ENCODE measurements around the gene IL1A. TPM values are rescaled to one million over a fixed set of nuclear protein-coding genes. Genes with fewer than 3 reads are reported as not detected.
A peak's percentile ranks its signal among the peaks of the same experiment; 100 is the strongest.

IL1A gene
- total RNA-seq, 2 donors from 2014 or later, result 0.49 to 2.0 TPM

- no peak for DNase-seq (ENCODE audit: low spot score in 2 of 2)
- Mint-ChIP-seq H3K27ac (peak overlapping the region; percentile 78 to 89), H3K36me3 (peaks cover 5 to 7% of the 10 kb centered on the region in 2 donors), H3K9me3 (peaks cover 13 to 18% of the 10 kb centered on the region in 2 donors)
- ATAC-seq, result peak; percentile 84 to 94
These were observed 19.6 kb upstream of the IL1A start for GRCh38 chr2:112803691-112804521.

- Mint-ChIP-seq H3K36me3 (no peaks in the 10 kb centered on the region), H3K27ac (no peak overlapping the region), H3K9me3 (no peaks in the 10 kb centered on the region)
- no peak for ATAC-seq
- no peak for DNase-seq (ENCODE audit: low spot score in 2 of 2)
These were observed 16.7 kb upstream of the IL1A start for GRCh38 chr2:112800881-112801583.

- Mint-ChIP-seq H3K9me3 (no peaks in the 10 kb centered on the region), H3K27ac (peak overlapping the region in 1 of 2 donors; percentile 14), H3K36me3 (no peaks in the 10 kb centered on the region)
- DNase-seq (ENCODE audit: low spot score in 2 of 2), result no peak
- peak in 1 of 2 donors; percentile 55 for ATAC-seq
These were observed 15.0 kb upstream of the IL1A start for GRCh38 chr2:112798979-112799975.

GRCh38 chr2:112796486-112796885 is 12.2 kb upstream of the IL1A start:
- Mint-ChIP-seq H3K36me3 (no peaks in the 10 kb centered on the region), H3K9me3 (no peaks in the 10 kb centered on the region), H3K27ac (no peak overlapping the region)
- ATAC-seq (no peak), DNase-seq (ENCODE audit: low spot score in 2 of 2) (no peak)

- H3K27ac Mint-ChIP-seq, result no peak overlapping the region
- H3K36me3 Mint-ChIP-seq, result no peaks in the 10 kb centered on the region
- no peaks in the 10 kb centered on the region for H3K9me3 Mint-ChIP-seq
- no peak for DNase-seq (ENCODE audit: low spot score in 2 of 2)
- no peak for ATAC-seq
These were observed 11.5 kb upstream of the IL1A start for GRCh38 chr2:112795774-112796173.

GRCh38 chr2:112794841-112795240 is 10.5 kb upstream of the IL1A start:
- Mint-ChIP-seq H3K9me3 (no peaks in the 10 kb centered on the region), H3K27ac (no peak overlapping the region), H3K36me3 (no peaks in the 10 kb centered on the region)
- no peak for DNase-seq (ENCODE audit: low spot score in 2 of 2)
- no peak for ATAC-seq

GRCh38 chr2:112794131-112794733 is 9.9 kb upstream of the IL1A start:
- Mint-ChIP-seq H3K36me3 (no peaks in the 10 kb centered on the region), H3K27ac (peak overlapping the region in 1 of 2 donors; percentile 12), H3K9me3 (no peaks in the 10 kb centered on the region)
- no peak for DNase-seq (ENCODE audit: low spot score in 2 of 2)
- ATAC-seq, result peak; percentile 59 to 69

- no peaks in the 10 kb centered on the region for H3K36me3 Mint-ChIP-seq
- DNase-seq (ENCODE audit: low spot score in 2 of 2), result no peak
- H3K27ac Mint-ChIP-seq, result peak overlapping the region in 1 of 2 donors; percentile 12
- peak; percentile 41 to 44 for ATAC-seq
- no peaks in the 10 kb centered on the region for H3K9me3 Mint-ChIP-seq
These were observed 9.2 kb upstream of the IL1A start for GRCh38 chr2:112793449-112793978.

GRCh38 chr2:112792419-112792818 is 8.1 kb upstream of the IL1A start:
- H3K9me3 Mint-ChIP-seq, result no peaks in the 10 kb centered on the region
- no peaks in the 10 kb centered on the region for H3K36me3 Mint-ChIP-seq
- no peak for ATAC-seq
- H3K27ac Mint-ChIP-seq, result peak overlapping the region in 1 of 2 donors; percentile 73
- no peak for DNase-seq (ENCODE audit: low spot score in 2 of 2)

- H3K27ac Mint-ChIP-seq, result no peak overlapping the region
- ATAC-seq (no peak), DNase-seq (ENCODE audit: low spot score in 2 of 2) (no peak)
- no peaks in the 10 kb centered on the region for H3K9me3 Mint-ChIP-seq
- no peaks in the 10 kb centered on the region for H3K36me3 Mint-ChIP-seq
These were observed 7.5 kb upstream of the IL1A start for GRCh38 chr2:112791693-112792230.

GRCh38 chr2:112791019-112791418 is 6.7 kb upstream of the IL1A start:
- no peak for DNase-seq (ENCODE audit: low spot score in 2 of 2)
- ATAC-seq, result no peak

GRCh38 chr2:112790305-112790704 is 6.0 kb upstream of the IL1A start:
- no peaks in the 10 kb centered on the region for H3K9me3 Mint-ChIP-seq
- ATAC-seq, result no peak
- no peaks in the 10 kb centered on the region for H3K36me3 Mint-ChIP-seq
- H3K27ac Mint-ChIP-seq, result no peak overlapping the region
- no peak for DNase-seq (ENCODE audit: low spot score in 2 of 2)

More at GRCh38 chr2:112791019-112791418, 6.7 kb upstream of the IL1A start:
- no peaks in the 10 kb centered on the region for H3K9me3 Mint-ChIP-seq
- no peaks in the 10 kb centered on the region for H3K36me3 Mint-ChIP-seq
- no peak overlapping the region for H3K27ac Mint-ChIP-seq

- ATAC-seq, result no peak
- Mint-ChIP-seq H3K27ac (no peak overlapping the region), H3K9me3 (no peaks in the 10 kb centered on the region), H3K36me3 (no peaks in the 10 kb centered on the region)
- no peak for DNase-seq (ENCODE audit: low spot score in 2 of 2)
These were observed 4.9 kb upstream of the IL1A start for GRCh38 chr2:112789186-112789585.

GRCh38 chr2:112788653-112789052 is 4.4 kb upstream of the IL1A start:
- no peaks in the 10 kb centered on the region for H3K9me3 Mint-ChIP-seq
- DNase-seq (ENCODE audit: low spot score in 2 of 2) (no peak), ATAC-seq (no peak)
- no peak overlapping the region for H3K27ac Mint-ChIP-seq
- no peaks in the 10 kb centered on the region for H3K36me3 Mint-ChIP-seq

GRCh38 chr2:112787729-112788393 is 3.6 kb upstream of the IL1A start:
- DNase-seq (ENCODE audit: low spot score in 2 of 2), result no peak
- Mint-ChIP-seq H3K36me3 (no peaks in the 10 kb centered on the region), H3K9me3 (no peaks in the 10 kb centered on the region), H3K27ac (peak overlapping the region in 1 of 2 donors; percentile 37)
- ATAC-seq, result no peak
